AG04450 (cell line): ENCODE measurements around the gene CHI3L2. TPM values are rescaled to one million over a fixed set of nuclear protein-coding genes. Genes with fewer than 3 reads are reported as not detected.

Experiments used
- CTCF ChIA-PET: fragments of 300-600, 350-600 bp; formaldehyde crosslinking; extraction: SDS; loops from one replicate; lab custom pipeline; 2022; ENCODE audit warnings: antibody characterized with exemption, inconsistent platforms; lab: Charles Lee
- POLR2A ChIA-PET: fragments of 350-600 bp; formaldehyde crosslinking; extraction: SDS; loops from one replicate; lab custom pipeline; 2021; ENCODE audit warnings: antibody characterized with exemption, inconsistent platforms; lab: Yijun Ruan, JAX
- DNase-seq: peaks from one replicate; pipeline ENCODE4 v3.0.0-alpha.2; 2011; ENCODE audit warnings: low read depth, low spot score
- H3K27ac ChIP-seq: one replicate; pipeline ENCODE4 v1.5.1; 2012; ENCODE audit warnings: low read depth, low read length, control low read depth
- H3K27me3 ChIP-seq: one replicate; pipeline ENCODE4 v1.6.0; 2012; ENCODE audit warnings: low read length; ENCODE audit not compliant: control insufficient read depth, insufficient read depth
- H3K4me3 ChIP-seq: 2 replicates; pipeline ENCODE4 v1.5.1; 2011; ENCODE audit warnings: mild to moderate bottlenecking, low read depth, low read length, control low read depth
- H3K9me3 ChIP-seq: 2 replicates; pipeline ENCODE4 v1.5.1; 2012; ENCODE audit warnings: low read length; ENCODE audit not compliant: control insufficient read depth, insufficient read depth
- polyA plus RNA-seq: library from polyadenylated mRNA; depleted of rRNA; stranded (reverse); fragments of >200 nt; gene quantifications from 2 replicates; pipeline ENCODE4 v1.2.3, GENCODE V29; 2011
- TF ChIP-seq, protein P1 (sequence below): IDR thresholded peaks from 2 replicates; pipeline ENCODE4 v1.5.1; 2011; ENCODE audit warnings: low read depth, low read length, control low read depth, inconsistent platforms

The CHI3L2 gene
- polyA plus RNA-seq, 1 experiment: 0.86 TPM

DNA sequence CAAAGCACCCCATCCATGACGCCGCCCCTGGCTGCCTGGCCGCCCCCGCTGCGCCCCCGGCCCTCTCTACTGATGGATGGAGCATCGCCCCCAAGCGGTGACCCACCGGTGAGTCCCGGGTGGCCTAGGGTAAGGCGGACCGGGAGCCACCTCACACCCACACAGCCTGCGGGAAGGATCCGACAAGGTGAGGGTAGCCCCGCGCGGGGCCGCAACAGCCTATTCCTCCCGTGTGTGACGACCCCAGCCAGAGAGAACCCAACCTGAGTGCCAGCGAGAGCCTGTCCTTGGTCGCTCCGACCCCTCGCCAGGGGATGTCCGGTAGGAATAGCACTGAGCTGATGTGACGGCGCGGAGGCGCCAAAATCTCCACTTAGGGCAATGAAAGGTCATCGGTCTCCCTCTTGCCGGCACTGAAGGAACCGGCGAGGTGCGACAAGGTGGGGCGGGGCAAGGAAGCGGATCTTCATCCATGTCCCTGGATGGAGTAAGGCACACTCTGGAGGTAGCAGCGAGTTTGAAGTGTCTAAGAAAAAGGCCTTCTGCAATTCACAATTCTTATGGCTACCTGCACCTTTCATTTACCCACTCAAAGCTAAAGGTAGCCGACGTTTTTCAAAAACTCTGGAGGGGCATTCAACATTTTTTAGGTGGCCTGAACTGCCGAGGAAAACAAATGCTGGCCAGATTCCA, 43.4 kb downstream of the CHI3L2 start:
- DNase-seq: no peak
- ChIA-PET POLR2A (no interaction called here), CTCF (no interaction called here)
- no peak overlapping the region for H3K4me3 ChIP-seq
- H3K27me3 ChIP-seq: peaks cover 24% of the 10 kb centered on the region
- no peak overlapping the region for H3K27ac ChIP-seq
- peaks cover 5% of the 10 kb centered on the region for H3K9me3 ChIP-seq
- TF ChIP-seq, protein P1, sequence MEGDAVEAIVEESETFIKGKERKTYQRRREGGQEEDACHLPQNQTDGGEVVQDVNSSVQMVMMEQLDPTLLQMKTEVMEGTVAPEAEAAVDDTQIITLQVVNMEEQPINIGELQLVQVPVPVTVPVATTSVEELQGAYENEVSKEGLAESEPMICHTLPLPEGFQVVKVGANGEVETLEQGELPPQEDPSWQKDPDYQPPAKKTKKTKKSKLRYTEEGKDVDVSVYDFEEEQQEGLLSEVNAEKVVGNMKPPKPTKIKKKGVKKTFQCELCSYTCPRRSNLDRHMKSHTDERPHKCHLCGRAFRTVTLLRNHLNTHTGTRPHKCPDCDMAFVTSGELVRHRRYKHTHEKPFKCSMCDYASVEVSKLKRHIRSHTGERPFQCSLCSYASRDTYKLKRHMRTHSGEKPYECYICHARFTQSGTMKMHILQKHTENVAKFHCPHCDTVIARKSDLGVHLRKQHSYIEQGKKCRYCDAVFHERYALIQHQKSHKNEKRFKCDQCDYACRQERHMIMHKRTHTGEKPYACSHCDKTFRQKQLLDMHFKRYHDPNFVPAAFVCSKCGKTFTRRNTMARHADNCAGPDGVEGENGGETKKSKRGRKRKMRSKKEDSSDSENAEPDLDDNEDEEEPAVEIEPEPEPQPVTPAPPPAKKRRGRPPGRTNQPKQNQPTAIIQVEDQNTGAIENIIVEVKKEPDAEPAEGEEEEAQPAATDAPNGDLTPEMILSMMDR: no peak

DNA sequence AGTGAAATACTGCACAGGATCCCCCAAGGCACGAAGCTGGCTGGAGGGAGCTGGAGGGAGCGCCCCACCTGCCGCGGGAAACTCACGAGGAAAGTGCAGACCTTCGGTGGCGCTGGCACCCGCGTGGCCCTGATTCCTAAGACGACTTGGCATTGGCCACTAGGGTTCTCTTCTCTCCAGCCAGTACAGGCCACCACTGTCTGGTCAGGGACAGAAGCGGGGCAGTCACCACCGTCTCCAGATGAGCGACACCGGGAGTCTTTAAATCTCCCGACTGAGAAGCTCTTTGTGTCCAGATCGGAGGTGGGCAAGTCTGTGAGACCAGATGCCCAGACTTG, 43.9 kb downstream of the CHI3L2 start:
- TF ChIP-seq, protein P1: no peak
- CTCF ChIA-PET: no interaction called here

DNA sequence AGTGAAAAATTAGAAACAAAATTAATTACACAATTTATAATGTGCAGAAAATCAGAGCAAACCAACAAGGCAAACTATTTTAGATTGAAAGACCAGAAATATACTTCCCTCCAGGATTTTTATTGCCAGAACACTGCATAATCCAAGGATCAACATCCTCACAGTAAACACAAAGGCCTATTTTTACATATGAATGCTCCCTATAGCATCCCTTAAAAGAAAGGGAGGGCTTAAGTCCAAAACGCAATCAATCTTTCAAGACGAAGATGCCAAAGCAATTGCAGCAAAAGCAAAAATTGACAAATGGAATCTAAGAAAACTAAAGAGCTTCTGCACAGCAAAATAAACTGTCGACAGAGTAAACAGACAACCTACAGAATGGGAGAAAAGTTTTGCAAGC, 44.6 kb downstream of the CHI3L2 start:
- TF ChIP-seq, protein P1: no peak
- no peak for DNase-seq
- no peak overlapping the region for H3K27ac ChIP-seq
- H3K9me3 ChIP-seq: peaks cover 5% of the 10 kb centered on the region
- peaks cover 24% of the 10 kb centered on the region for H3K27me3 ChIP-seq
- ChIA-PET POLR2A (no interaction called here), CTCF (no interaction called here)
- H3K4me3 ChIP-seq: no peak overlapping the region

More for the DNA sequence above, 43.9 kb downstream of the CHI3L2 start:
- no peak for DNase-seq
- Histone ChIP-seq H3K27ac (no peak overlapping the region), H3K27me3 (peaks cover 24% of the 10 kb centered on the region), H3K9me3 (peaks cover 5% of the 10 kb centered on the region), H3K4me3 (no peak overlapping the region)
- POLR2A ChIA-PET: no interaction called here

DNA sequence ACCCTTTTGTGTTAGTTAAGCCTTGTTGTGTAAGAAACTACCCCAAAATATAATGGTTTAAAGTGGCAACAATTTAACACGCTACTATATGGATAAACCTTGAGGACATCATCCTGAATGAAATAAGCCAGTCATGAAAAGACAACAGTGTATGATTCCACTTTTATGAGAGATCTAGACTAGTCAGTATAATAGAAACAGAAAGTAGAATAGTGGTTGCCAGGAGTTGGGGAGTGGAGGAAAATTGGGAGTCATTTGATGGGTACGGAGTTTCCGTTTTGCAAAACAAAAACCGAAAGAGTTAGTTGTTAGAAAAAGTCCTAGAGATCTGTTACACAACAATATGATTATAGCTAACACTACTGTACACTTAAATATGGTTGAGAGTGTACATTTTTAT, 47.1 kb downstream of the CHI3L2 start:
- Histone ChIP-seq H3K9me3 (peaks cover 5% of the 10 kb centered on the region), H3K4me3 (no peak overlapping the region), H3K27me3 (peaks cover 18% of the 10 kb centered on the region), H3K27ac (no peak overlapping the region)
- TF ChIP-seq, protein P1: no peak
- ChIA-PET POLR2A (no interaction called here), CTCF (no interaction called here)
- no peak for DNase-seq

DNA sequence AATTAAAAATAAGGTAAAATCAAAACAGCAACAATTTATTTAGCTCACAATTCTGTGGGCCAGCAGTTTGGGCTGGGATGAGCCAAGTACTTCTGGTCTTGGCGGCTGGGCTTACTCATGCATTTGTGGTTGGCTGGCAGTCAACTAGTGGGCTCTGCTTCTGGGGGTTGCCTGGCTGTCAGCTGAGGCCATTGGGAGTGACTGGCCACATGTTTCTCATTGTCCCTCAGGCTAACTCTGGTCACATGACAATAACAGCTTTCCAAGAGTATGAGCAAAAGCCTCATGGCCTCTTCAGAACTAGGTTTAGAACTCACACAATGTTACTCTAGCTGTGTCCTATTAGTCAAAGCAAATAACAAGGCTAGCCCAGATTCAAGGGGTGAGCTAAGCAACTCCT, 47.6 kb downstream of the CHI3L2 start:
- no peak for DNase-seq
- ChIA-PET POLR2A (no interaction called here), CTCF (no interaction called here)
- TF ChIP-seq, protein P1: no peak
- Histone ChIP-seq H3K9me3 (peaks cover 5% of the 10 kb centered on the region), H3K27me3 (peaks cover 21% of the 10 kb centered on the region), H3K27ac (no peak overlapping the region), H3K4me3 (no peak overlapping the region)
